Activated naive CD8-positive, alpha-beta T cell treated with anti-CD3 and anti-CD28 coated beads for 36 hours (primary cell): ENCODE measurements around the gene ZSCAN5A. TPM values are rescaled to one million over a fixed set of nuclear protein-coding genes. Genes with fewer than 3 reads are reported as not detected.
"Not testable (repeated sequence)": the region's sequence is repeated elsewhere in the genome, so short reads cannot be mapped to it uniquely, and the experiment has no call there.

Experiments used
- DNase-seq: peaks from one replicate; pipeline ENCODE4 v3.0.0; 2021
- H3K27ac Mint-ChIP-seq: one replicate; pipeline ENCODE4 v1.8.0; 2022; ENCODE audit warnings: mild to moderate bottlenecking, moderate library complexity, mixed read lengths
- H3K27me3 Mint-ChIP-seq: one replicate; pipeline ENCODE4 v1.8.0; 2022; ENCODE audit warnings: mild to moderate bottlenecking, mixed read lengths
- H3K36me3 Mint-ChIP-seq: one replicate; pipeline ENCODE4 v1.8.0; 2021; ENCODE audit warnings: mild to moderate bottlenecking, mixed read lengths
- H3K4me1 Mint-ChIP-seq: one replicate; pipeline ENCODE4 v1.8.0; 2021; ENCODE audit warnings: mixed read lengths
- H3K4me3 Mint-ChIP-seq: one replicate; pipeline ENCODE4 v1.8.0; 2022; ENCODE audit warnings: mild to moderate bottlenecking, moderate library complexity, mixed read lengths
- H3K9me3 Mint-ChIP-seq: one replicate; pipeline ENCODE4 v1.8.0; 2022; ENCODE audit warnings: mixed read lengths
- total RNA-seq, 2 experiments: library from RNA; stranded (reverse); gene quantifications; one replicate each; pipeline ENCODE4 v1.2.3, GENCODE V29; 2021

Gene ZSCAN5A
- total RNA-seq, 2 experiments from 2014 or later: 10.6 to 15.8 TPM

DNA sequence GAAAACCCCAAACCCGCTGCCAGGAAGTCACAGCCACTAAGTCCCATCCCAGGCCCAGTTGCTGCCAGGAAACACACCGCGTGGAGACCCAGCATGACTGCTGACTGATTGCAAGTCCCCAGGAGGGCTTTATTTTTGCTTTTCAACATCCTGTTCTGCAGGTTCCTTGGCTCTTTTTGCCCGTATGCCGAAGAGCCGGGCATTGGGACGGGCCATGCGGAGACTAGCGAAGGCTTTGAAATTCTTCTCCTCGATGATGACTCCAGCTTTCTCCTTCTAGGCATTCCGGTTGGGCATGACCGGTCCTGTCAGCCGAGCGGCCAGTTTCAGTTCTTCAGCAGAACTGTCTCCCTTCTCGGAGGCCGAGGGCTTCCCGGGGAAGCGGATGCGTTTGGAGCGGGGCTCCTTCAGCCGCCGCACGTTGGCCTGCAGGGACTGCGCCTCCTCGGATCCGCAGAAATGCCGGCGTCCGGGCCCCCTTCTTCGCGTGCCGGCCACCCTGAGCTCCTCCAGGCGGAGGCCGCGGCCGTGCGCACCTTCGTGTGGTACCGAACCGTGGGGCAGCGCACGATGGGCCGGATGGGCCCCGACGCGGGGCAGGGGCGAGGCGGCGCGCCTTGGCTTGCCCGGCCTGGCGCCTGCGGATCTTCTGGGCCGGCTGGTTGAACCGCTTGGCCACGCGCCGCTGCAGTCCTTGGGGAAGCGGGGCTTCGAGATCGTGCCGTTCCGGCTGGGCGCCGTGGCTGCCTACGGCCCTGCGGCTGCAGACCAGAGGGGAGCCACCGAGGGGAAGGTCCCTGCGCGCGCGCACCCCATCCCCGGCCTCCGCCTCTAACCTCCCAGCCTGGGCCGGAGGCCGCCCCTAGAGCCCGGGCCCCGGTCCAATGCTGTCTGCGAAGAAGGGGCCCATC, 97.3 kb downstream of the ZSCAN5A start:
- peak; percentile 5 for DNase-seq
- Mint-ChIP-seq H3K4me1 (peaks cover 4% of the 10 kb centered on the region), H3K27me3 (peaks cover 52% of the 10 kb centered on the region), H3K36me3 (no peaks in the 10 kb centered on the region), H3K27ac (no peak overlapping the region), H3K4me3 (peak overlapping the region; percentile 22), H3K9me3 (no peaks in the 10 kb centered on the region)

DNA sequence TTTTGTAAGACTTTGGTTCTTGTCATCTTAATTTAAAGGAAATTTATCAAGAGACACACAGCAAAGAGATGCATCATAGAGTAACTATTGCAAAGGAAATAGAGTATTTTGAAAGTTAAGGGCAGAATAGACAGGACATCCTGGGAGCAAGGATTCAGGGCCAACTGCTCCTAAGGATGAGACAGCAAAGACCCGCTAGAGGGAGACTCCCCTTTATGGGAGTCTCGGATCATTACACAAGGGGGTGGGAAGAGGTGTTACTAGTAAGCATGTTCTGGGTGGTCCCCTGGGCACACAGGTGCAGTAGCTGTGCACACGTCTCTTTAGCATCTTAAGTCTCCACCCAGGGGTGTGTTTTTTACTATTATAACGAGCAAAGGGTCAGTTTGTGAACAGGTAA, 102.9 kb downstream of the ZSCAN5A start:
- H3K9me3 Mint-ChIP-seq: no peaks in the 10 kb centered on the region
- no peaks in the 10 kb centered on the region for H3K36me3 Mint-ChIP-seq
- DNase-seq: no peak
- H3K27ac Mint-ChIP-seq: no peak overlapping the region
- H3K4me3 Mint-ChIP-seq: no peak overlapping the region
- no peaks in the 10 kb centered on the region for H3K4me1 Mint-ChIP-seq
- H3K27me3 Mint-ChIP-seq: peaks cover 35% of the 10 kb centered on the region

GRCh38 chr19:56210036-56210435, 104.6 kb downstream of the ZSCAN5A start:
- not testable (repeated sequence) for H3K9me3 Mint-ChIP-seq, H3K27ac Mint-ChIP-seq, H3K36me3 Mint-ChIP-seq, H3K4me1 Mint-ChIP-seq, H3K4me3 Mint-ChIP-seq, DNase-seq
- H3K27me3 Mint-ChIP-seq: peaks cover 18% of the 10 kb centered on the region

DNA sequence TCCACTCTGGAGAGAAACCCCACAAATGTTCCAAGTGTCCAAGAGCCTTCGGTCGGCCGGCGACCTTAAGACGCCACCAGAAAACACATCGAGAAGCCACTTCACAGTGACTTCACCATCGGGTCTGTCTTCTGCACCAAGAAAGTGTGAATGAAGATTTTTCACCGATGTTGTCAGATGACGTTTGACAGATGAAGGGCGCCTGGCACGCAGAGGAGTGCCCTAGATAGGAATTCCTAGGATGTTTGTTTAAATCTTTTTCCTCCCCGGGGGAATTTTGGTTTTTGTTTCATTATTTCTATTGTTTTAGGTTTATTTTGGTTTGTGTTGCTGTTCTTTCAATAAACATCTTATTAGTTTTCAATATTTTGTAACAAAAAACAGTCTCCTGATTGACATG, 105.5 kb downstream of the ZSCAN5A start:
- Mint-ChIP-seq H3K27me3 (peaks cover 8% of the 10 kb centered on the region), H3K36me3 (no peaks in the 10 kb centered on the region), H3K27ac (no peak overlapping the region), H3K4me3 (no peak overlapping the region), H3K9me3 (no peaks in the 10 kb centered on the region), H3K4me1 (no peaks in the 10 kb centered on the region)
- DNase-seq: no peak

- not testable (repeated sequence) for H3K27me3 Mint-ChIP-seq, H3K4me3 Mint-ChIP-seq, H3K9me3 Mint-ChIP-seq, H3K27ac Mint-ChIP-seq, H3K4me1 Mint-ChIP-seq, DNase-seq, H3K36me3 Mint-ChIP-seq
Observed at GRCh38 chr19:56207581-56207980, 107.1 kb downstream of the ZSCAN5A start.

GRCh38 chr19:56201973-56202372, 112.7 kb downstream of the ZSCAN5A start, which contains the start of gene ZSCAN5C:
Gene ZSCAN5C (plus strand): TSS chr19:56202273. CDS start chr19:56205914, 3,641 bp downstream.
- no peak within 1 kb of the TSS for H3K4me3 Mint-ChIP-seq
- H3K27ac Mint-ChIP-seq: no peak within 1 kb of the TSS
- no peaks in the 10 kb centered on the region for H3K4me1 Mint-ChIP-seq
- peaks cover 4% of the 10 kb centered on the region for H3K27me3 Mint-ChIP-seq
- H3K9me3 Mint-ChIP-seq: no peaks in the 10 kb centered on the region
- H3K36me3 Mint-ChIP-seq: no peaks in the 10 kb centered on the region
- no peak for DNase-seq

DNA sequence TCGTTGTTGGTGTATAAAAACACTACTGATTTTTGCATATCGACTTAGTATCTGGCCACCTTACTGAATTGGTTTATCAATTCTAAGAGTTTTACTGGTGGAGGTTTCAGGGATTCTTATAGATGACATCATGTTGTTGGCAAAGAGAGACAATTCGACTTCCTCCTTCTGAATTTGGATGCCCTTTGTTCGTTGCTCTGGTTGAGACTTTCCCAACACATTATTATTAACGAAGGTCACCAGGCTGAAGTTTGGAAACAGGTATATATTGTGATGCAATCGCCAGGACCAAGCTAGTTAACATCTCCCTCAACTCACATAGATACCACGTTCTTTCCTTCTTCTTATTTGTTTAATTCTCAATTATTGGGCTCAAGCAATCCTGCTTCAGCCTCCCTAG, 115.0 kb downstream of the ZSCAN5A start:
- Mint-ChIP-seq H3K27ac (no peak overlapping the region), H3K27me3 (peaks cover 4% of the 10 kb centered on the region), H3K4me3 (no peak overlapping the region), H3K4me1 (no peaks in the 10 kb centered on the region), H3K9me3 (no peaks in the 10 kb centered on the region), H3K36me3 (no peaks in the 10 kb centered on the region)
- no peak for DNase-seq

- not testable (repeated sequence) for H3K27me3 Mint-ChIP-seq, H3K9me3 Mint-ChIP-seq, DNase-seq, H3K4me3 Mint-ChIP-seq, H3K4me1 Mint-ChIP-seq, H3K27ac Mint-ChIP-seq, H3K36me3 Mint-ChIP-seq
Observed at GRCh38 chr19:56197646-56198045, 117.0 kb downstream of the ZSCAN5A start, which contains the start of gene ZSCAN5B. Gene ZSCAN5B (minus strand): TSS chr19:56197783. CDS start chr19:56193052, 4,731 bp downstream.

DNA sequence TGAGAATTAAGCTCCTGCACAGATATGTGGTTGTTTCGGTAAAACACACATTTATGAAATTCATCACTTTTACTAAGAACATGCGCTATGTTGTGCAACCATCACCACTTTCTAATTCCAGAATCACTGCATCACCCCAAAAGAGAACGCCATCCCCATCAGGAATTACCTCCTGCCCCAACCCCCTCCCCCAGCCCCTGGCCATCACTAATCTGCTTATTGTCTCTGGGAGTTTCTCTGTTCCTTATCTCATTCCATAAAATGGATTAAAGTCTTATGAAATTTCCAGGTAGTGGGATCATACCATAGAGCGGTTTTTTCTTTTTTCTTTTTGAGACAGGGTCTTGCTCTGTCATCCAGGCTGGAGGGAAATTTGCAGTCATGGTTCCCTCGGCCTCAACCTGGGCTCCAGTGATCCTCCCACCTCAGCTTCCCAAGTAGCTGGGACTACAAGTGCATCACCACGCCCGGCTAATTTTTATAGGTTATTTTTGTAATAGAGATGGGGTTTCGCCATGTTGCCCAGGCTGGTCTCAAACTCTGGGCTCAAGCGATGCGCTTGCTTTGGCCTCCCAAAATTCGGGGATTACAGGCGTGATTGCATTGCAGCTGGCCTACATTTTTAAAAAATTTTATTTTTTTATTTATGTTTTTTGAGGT, 120.5 kb downstream of the ZSCAN5A start:
- no peaks in the 10 kb centered on the region for H3K9me3 Mint-ChIP-seq
- no peaks in the 10 kb centered on the region for H3K27me3 Mint-ChIP-seq
- H3K4me3 Mint-ChIP-seq: no peak overlapping the region
- no peaks in the 10 kb centered on the region for H3K4me1 Mint-ChIP-seq
- no peaks in the 10 kb centered on the region for H3K36me3 Mint-ChIP-seq
- H3K27ac Mint-ChIP-seq: no peak overlapping the region
- DNase-seq: no peak

GRCh38 chr19:56191711-56192110, 122.9 kb downstream of the ZSCAN5A start:
- Mint-ChIP-seq H3K9me3 (no peaks in the 10 kb centered on the region), H3K36me3 (no peaks in the 10 kb centered on the region), H3K27me3 (no peaks in the 10 kb centered on the region), H3K4me3 (no peak overlapping the region), H3K4me1 (no peaks in the 10 kb centered on the region), H3K27ac (no peak overlapping the region)
- no peak for DNase-seq

GRCh38 chr19:56191115-56191514, 123.5 kb downstream of the ZSCAN5A start:
- no peak for DNase-seq
- Mint-ChIP-seq H3K27ac (no peak overlapping the region), H3K4me3 (no peak overlapping the region), H3K9me3 (no peaks in the 10 kb centered on the region), H3K4me1 (no peaks in the 10 kb centered on the region), H3K36me3 (no peaks in the 10 kb centered on the region), H3K27me3 (no peaks in the 10 kb centered on the region)

- H3K27ac Mint-ChIP-seq: no peak overlapping the region
- no peaks in the 10 kb centered on the region for H3K36me3 Mint-ChIP-seq
- H3K9me3 Mint-ChIP-seq: no peaks in the 10 kb centered on the region
- no peak overlapping the region for H3K4me3 Mint-ChIP-seq
- DNase-seq: no peak
- H3K4me1 Mint-ChIP-seq: peaks cover 2% of the 10 kb centered on the region
- peaks cover 13% of the 10 kb centered on the region for H3K27me3 Mint-ChIP-seq
Observed at GRCh38 chr19:56189785-56190184, 124.9 kb downstream of the ZSCAN5A start.

GRCh38 chr19:56177564-56178243, 136.9 kb downstream of the ZSCAN5A start:
- Mint-ChIP-seq H3K27me3 (no peaks in the 10 kb centered on the region), H3K4me3 (no peak overlapping the region), H3K9me3 (no peaks in the 10 kb centered on the region), H3K36me3 (no peaks in the 10 kb centered on the region), H3K27ac (no peak overlapping the region), H3K4me1 (no peaks in the 10 kb centered on the region)
- no peak for DNase-seq

GRCh38 chr19:56176881-56177280, 137.8 kb downstream of the ZSCAN5A start:
- Mint-ChIP-seq H3K36me3 (no peaks in the 10 kb centered on the region), H3K4me3 (no peak overlapping the region), H3K9me3 (no peaks in the 10 kb centered on the region), H3K27ac (no peak overlapping the region), H3K4me1 (peaks cover under 1% of the 10 kb centered on the region), H3K27me3 (peaks cover 4% of the 10 kb centered on the region)
- DNase-seq: no peak

GRCh38 chr19:56176310-56176709, 138.3 kb downstream of the ZSCAN5A start:
- H3K4me1 Mint-ChIP-seq, H3K9me3 Mint-ChIP-seq, H3K36me3 Mint-ChIP-seq, H3K4me3 Mint-ChIP-seq, H3K27ac Mint-ChIP-seq, DNase-seq, H3K27me3 Mint-ChIP-seq: not testable (repeated sequence)
